Suprapubic skin (tissue), 3 donors: Measurements from ENCODE around the gene CEP70.
"Not testable (repeated sequence)": the region's sequence is repeated elsewhere in the genome, so short reads cannot be mapped to it uniquely, and the experiment has no call there.

Source experiments
- CTCF ChIP-seq, 2 donors: fragments of 200-600 bp in 1 of 2; fragments of 450-650 bp in 1 of 2; sonication (generic) in 1 of 2; IDR thresholded peaks; one replicate each; pipeline ENCODE4 v1.5.1; 2016 to 2019; ENCODE audit warnings: antibody characterized with exemption in 2 of 2, mild to moderate bottlenecking in 1 of 2, moderate library complexity in 1 of 2
- POLR2A ChIP-seq, 2 donors: fragments of 450-650 bp; IDR thresholded peaks; one replicate each; pipeline ENCODE4 v1.6.1; 2017; ENCODE audit warnings: antibody characterized with exemption in 2 of 2, mild to moderate bottlenecking in 2 of 2, moderate library complexity in 2 of 2

- TF ChIP-seq POLR2A, CTCF (IDR thresholded peaks at IDR 0.05): not testable (repeated sequence)
Observed at GRCh38 chr3:138486580-138486979, 107.5 kb downstream of the CEP70 start.
